HEK293T (cell line): ENCODE results near the gene DENND1B.

ENCODE experiments used
- ARNT ChIP-seq: fragments of 450-650 bp; IDR thresholded peaks from 2 replicates; pipeline ENCODE4 v1.6.1; 2017; ENCODE audit warnings: mild to moderate bottlenecking
- BHLHE40 ChIP-seq: fragments of 450-650 bp; IDR thresholded peaks from 2 replicates; pipeline ENCODE4 v1.6.1; 2016; ENCODE audit warnings: mild to moderate bottlenecking, moderate library complexity, borderline replicate concordance
- CTBP1 ChIP-seq: fragments of 450-650 bp; IDR thresholded peaks from 2 replicates; pipeline ENCODE4 v1.6.1; 2016; ENCODE audit warnings: borderline replicate concordance
- FOXK2 ChIP-seq: fragments of 450-650 bp; IDR thresholded peaks from 2 replicates; pipeline ENCODE4 v1.6.1; 2016; ENCODE audit warnings: mild to moderate bottlenecking
- FOXM1 ChIP-seq: fragments of 450-650 bp; IDR thresholded peaks from 2 replicates; pipeline ENCODE4 v1.6.1; 2017; ENCODE audit warnings: mild to moderate bottlenecking, borderline replicate concordance
- HDGF ChIP-seq: fragments of 450-650 bp; IDR thresholded peaks from 2 replicates; pipeline ENCODE4 v1.6.1; 2017; ENCODE audit warnings: antibody characterized with exemption, borderline replicate concordance
- LEF1 ChIP-seq: fragments of 450-650 bp; IDR thresholded peaks from 2 replicates; pipeline ENCODE4 v1.6.1; 2017; ENCODE audit warnings: mild to moderate bottlenecking, borderline replicate concordance
- SP1 ChIP-seq: fragments of 450-650 bp; IDR thresholded peaks from 2 replicates; pipeline ENCODE4 v1.6.1; 2017
- TARDBP ChIP-seq: fragments of 450-650 bp; IDR thresholded peaks from 2 replicates; pipeline ENCODE4 v1.6.1; 2016
- ZNF384 ChIP-seq: fragments of 450-650 bp; IDR thresholded peaks from 2 replicates; pipeline ENCODE4 v1.6.1; 2016

- TF ChIP-seq LEF1 (no peak), TARDBP (no peak), SP1 (no peak), FOXK2 (no peak), FOXM1 (no peak), ZNF384 (no peak), BHLHE40 (no peak), HDGF (no peak), ARNT (no peak), CTBP1 (no peak)
Measured at GRCh38 chr1:197763769-197764168, 11.5 kb downstream of the DENND1B start.
